AG04450 (cell line): ENCODE measurements around the gene PI4KA. TPM values are rescaled to one million over a fixed set of nuclear protein-coding genes. Genes with fewer than 3 reads are reported as not detected.

ENCODE experiments used
- CTCF ChIA-PET: fragments of 300-600, 350-600 bp; formaldehyde crosslinking; extraction: SDS; loops from one replicate; lab custom pipeline; 2022; ENCODE audit warnings: antibody characterized with exemption, inconsistent platforms; lab: Charles Lee
- POLR2A ChIA-PET: fragments of 350-600 bp; formaldehyde crosslinking; extraction: SDS; loops from one replicate; lab custom pipeline; 2021; ENCODE audit warnings: antibody characterized with exemption, inconsistent platforms; lab: Yijun Ruan, JAX
- DNase-seq: peaks from one replicate; pipeline ENCODE4 v3.0.0-alpha.2; 2011; ENCODE audit warnings: low read depth, low spot score
- H3K27ac ChIP-seq: one replicate; pipeline ENCODE4 v1.5.1; 2012; ENCODE audit warnings: low read depth, low read length, control low read depth
- H3K27me3 ChIP-seq: one replicate; pipeline ENCODE4 v1.6.0; 2012; ENCODE audit warnings: low read length; ENCODE audit not compliant: control insufficient read depth, insufficient read depth
- H3K4me3 ChIP-seq: 2 replicates; pipeline ENCODE4 v1.5.1; 2011; ENCODE audit warnings: mild to moderate bottlenecking, low read depth, low read length, control low read depth
- H3K9me3 ChIP-seq: 2 replicates; pipeline ENCODE4 v1.5.1; 2012; ENCODE audit warnings: low read length; ENCODE audit not compliant: control insufficient read depth, insufficient read depth
- polyA plus RNA-seq: library from polyadenylated mRNA; depleted of rRNA; stranded (reverse); fragments of >200 nt; gene quantifications from 2 replicates; pipeline ENCODE4 v1.2.3, GENCODE V29; 2011
- TF ChIP-seq, protein P1 (sequence below): IDR thresholded peaks from 2 replicates; pipeline ENCODE4 v1.5.1; 2011; ENCODE audit warnings: low read depth, low read length, control low read depth, inconsistent platforms

Gene PI4KA
- polyA plus RNA-seq, 1 experiment = 27.5 TPM

- H3K27ac ChIP-seq = no peak overlapping the region
- DNase-seq = no peak
- ChIA-PET CTCF (interaction anchor here (1.9 to 2.5 kb wide), 3 partner anchors 10 to 11 kb away, joined by 5 to 21 read pairs (median 11); no protein-coding TSS in a partner anchor), POLR2A (no interaction called here)
- no peaks in the 10 kb centered on the region for H3K27me3 ChIP-seq
- H3K9me3 ChIP-seq = no peaks in the 10 kb centered on the region
- no peak overlapping the region for H3K4me3 ChIP-seq
- TF ChIP-seq, protein P1, sequence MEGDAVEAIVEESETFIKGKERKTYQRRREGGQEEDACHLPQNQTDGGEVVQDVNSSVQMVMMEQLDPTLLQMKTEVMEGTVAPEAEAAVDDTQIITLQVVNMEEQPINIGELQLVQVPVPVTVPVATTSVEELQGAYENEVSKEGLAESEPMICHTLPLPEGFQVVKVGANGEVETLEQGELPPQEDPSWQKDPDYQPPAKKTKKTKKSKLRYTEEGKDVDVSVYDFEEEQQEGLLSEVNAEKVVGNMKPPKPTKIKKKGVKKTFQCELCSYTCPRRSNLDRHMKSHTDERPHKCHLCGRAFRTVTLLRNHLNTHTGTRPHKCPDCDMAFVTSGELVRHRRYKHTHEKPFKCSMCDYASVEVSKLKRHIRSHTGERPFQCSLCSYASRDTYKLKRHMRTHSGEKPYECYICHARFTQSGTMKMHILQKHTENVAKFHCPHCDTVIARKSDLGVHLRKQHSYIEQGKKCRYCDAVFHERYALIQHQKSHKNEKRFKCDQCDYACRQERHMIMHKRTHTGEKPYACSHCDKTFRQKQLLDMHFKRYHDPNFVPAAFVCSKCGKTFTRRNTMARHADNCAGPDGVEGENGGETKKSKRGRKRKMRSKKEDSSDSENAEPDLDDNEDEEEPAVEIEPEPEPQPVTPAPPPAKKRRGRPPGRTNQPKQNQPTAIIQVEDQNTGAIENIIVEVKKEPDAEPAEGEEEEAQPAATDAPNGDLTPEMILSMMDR = no peak
Measured at GRCh38 chr22:20794650-20795413, 63.8 kb downstream of the PI4KA start.

DNA sequence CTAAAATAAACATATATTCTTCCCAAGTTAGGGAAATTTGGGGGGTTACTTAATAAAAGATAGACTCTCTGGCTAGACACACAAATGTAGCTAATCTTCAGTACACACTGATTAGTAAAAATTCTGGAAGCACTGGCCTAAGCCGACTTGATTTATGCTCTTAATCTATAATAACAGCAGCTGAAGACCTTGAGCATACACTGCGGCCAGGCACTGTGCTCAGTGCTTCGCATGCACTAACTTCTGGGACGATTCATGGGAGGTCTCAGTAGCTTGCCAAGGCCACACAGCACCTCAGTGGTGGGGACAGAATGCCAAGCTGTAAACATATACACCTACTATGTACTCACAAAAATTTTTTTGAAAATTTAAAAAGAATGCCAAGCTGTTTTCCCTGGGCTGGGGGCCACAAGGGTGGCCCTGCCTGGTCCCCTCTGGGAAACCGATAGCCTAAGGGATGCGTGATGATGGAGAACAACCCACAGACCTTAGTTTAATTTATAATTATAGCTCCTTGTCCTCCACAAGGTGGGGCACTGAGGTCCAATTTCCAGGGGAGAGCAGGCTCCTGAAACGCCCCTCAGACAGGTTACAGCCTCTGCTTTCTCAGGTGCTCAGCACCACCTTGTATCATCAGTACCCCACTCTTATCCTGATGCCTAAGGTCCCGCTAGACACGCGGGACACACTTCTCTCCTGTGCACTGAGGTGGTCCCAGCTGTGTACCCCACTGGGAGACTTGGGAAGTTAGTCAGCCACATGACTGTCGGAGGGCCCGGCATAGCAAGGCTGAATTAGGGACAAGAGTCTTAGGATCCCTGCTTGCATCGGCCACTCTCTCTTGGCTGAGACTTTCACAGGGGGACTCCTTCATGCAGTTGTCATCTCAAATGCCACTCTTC, 64.6 kb downstream of the PI4KA start:
- Histone ChIP-seq H3K4me3 (no peak overlapping the region), H3K27ac (no peak overlapping the region), H3K27me3 (no peaks in the 10 kb centered on the region), H3K9me3 (no peaks in the 10 kb centered on the region)
- ChIA-PET POLR2A (interaction anchor here (1.0 kb wide), 1 partner anchor 27 kb away, joined by 5 read pairs; no protein-coding TSS in a partner anchor), CTCF (interaction anchor here (0.6 to 2.5 kb wide), 4 partner anchors 10 to 121 kb away, joined by 3 to 21 read pairs (median 9); no protein-coding TSS in a partner anchor)
- DNase-seq = no peak
- TF ChIP-seq, protein P1 = no peak

DNA sequence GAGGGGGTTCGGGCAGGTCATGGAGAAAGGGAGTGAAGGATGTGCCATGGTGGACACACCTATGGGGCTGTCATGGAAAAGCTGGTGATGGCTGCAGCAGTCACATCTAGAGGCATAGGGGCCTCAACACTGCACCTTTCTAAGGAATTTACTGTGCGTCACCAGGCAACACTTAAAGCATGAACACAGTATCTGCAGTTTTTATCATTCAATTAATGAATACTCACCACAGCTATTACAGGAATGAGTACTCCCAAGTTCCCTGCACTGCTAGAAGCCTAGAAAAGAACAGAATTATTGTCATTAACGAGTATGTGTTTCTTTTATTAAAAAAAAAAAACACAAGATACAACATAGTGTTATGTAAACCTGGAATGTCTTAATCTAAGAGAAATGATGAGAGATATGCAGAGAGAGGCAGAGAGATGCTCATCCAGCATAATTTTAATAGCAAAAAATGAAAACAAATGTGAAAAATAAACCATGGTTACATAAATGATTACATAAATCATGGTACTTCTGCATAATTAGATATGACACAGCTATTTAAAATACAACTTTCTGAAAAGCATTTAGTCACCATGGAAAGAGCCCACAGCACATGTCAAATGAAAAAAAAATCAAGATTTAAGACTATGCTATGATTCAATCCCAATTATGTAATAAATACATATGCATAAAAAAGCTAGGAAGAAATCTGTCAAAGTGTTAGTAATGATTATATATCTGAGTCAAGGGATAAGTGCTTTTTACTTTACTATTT, 65.5 kb downstream of the PI4KA start:
- H3K9me3 ChIP-seq = no peaks in the 10 kb centered on the region
- H3K27ac ChIP-seq = no peak overlapping the region
- no peak for DNase-seq
- CTCF ChIA-PET = interaction anchor here (0.6 to 2.5 kb wide), 4 partner anchors 9 to 122 kb away, joined by 3 to 21 read pairs (median 9); no protein-coding TSS in a partner anchor
- no peak overlapping the region for H3K4me3 ChIP-seq
- POLR2A ChIA-PET = interaction anchor here (1.0 kb wide), 1 partner anchor 26 kb away, joined by 5 read pairs; no protein-coding TSS in a partner anchor
- H3K27me3 ChIP-seq = no peaks in the 10 kb centered on the region
- TF ChIP-seq, protein P1 = no peak

GRCh38 chr22:20792221-20792965, 66.2 kb downstream of the PI4KA start:
- CTCF ChIA-PET = interaction anchor here (1.9 to 2.5 kb wide), 2 partner anchors 9 to 12 kb away, joined by 14 to 21 read pairs; no protein-coding TSS in a partner anchor
- Histone ChIP-seq H3K27ac (no peak overlapping the region), H3K4me3 (no peak overlapping the region), H3K9me3 (no peaks in the 10 kb centered on the region), H3K27me3 (no peaks in the 10 kb centered on the region)
- POLR2A ChIA-PET = no interaction called here
- no peak for DNase-seq
- TF ChIP-seq, protein P1 = no peak
